Liver (tissue), 3 donors: ENCODE results near the gene KLF2.

Experiments
- ATF3 ChIP-seq: IDR thresholded peaks from 2 replicates; pipeline ENCODE4 v1.6.1; 2016; ENCODE audit warnings: antibody characterized with exemption
- EGR1 ChIP-seq, 2 donors: IDR thresholded peaks; 2 replicates each; pipeline ENCODE4 v1.6.1; 2016 to 2018; ENCODE audit warnings: antibody characterized with exemption in 2 of 2, low read depth in 2 of 2
- GABPA ChIP-seq, 2 donors: IDR thresholded peaks in 1 of 2; conservative IDR thresholded peaks in 1 of 2; 2 replicates each; pipeline ENCODE4 v1.6.1; 2016; ENCODE audit warnings: antibody characterized with exemption in 2 of 2, mild to moderate bottlenecking in 1 of 2, moderate library complexity in 1 of 2
- JUND ChIP-seq, 2 donors: IDR thresholded peaks; 2 replicates each; pipeline ENCODE4 v1.6.1; 2016; ENCODE audit warnings: antibody characterized with exemption in 2 of 2
- NR2F2 ChIP-seq: IDR thresholded peaks from 2 replicates; pipeline ENCODE4 v1.6.1; 2016; ENCODE audit warnings: antibody characterized with exemption
- RAD21 ChIP-seq, 2 donors: IDR thresholded peaks; 2 replicates each; pipeline ENCODE4 v1.6.1; 2016; ENCODE audit warnings: antibody characterized with exemption in 2 of 2, mild to moderate bottlenecking in 2 of 2
- RXRA ChIP-seq, 2 donors: IDR thresholded peaks; 2 replicates each; pipeline ENCODE4 v1.6.1; 2017 to 2018; ENCODE audit warnings: antibody characterized with exemption in 2 of 2, mild to moderate bottlenecking in 1 of 2
- SP1 ChIP-seq: IDR thresholded peaks from 2 replicates; pipeline ENCODE4 v1.6.1; 2018; ENCODE audit warnings: antibody characterized with exemption, mild to moderate bottlenecking
- TAF1 ChIP-seq: conservative IDR thresholded peaks from 2 replicates; pipeline ENCODE4 v1.6.1; 2016; ENCODE audit warnings: antibody characterized with exemption, mild to moderate bottlenecking
- YY1 ChIP-seq: IDR thresholded peaks from 2 replicates; pipeline ENCODE4 v1.6.1; 2016; ENCODE audit warnings: antibody characterized with exemption, mild to moderate bottlenecking
- ZBTB33 ChIP-seq: IDR thresholded peaks from 2 replicates; pipeline ENCODE4 v1.6.1; 2016; ENCODE audit warnings: antibody characterized with exemption
- TF ChIP-seq, protein P1 (sequence below): fragments of 150-350 bp; IDR thresholded peaks from 2 replicates; pipeline ENCODE4 v1.5.1; 2017; ENCODE audit warnings: improper control_type of control experiment, low read depth, low read length; ENCODE audit not compliant: missing input control
- TF ChIP-seq, protein P2 (sequence below): IDR thresholded peaks from 2 replicates; pipeline ENCODE4 v1.6.1; 2016; ENCODE audit warnings: antibody characterized with exemption
- TF ChIP-seq, protein P3 (sequence below): IDR thresholded peaks from 2 replicates; pipeline ENCODE4 v1.6.1; 2016; ENCODE audit warnings: antibody characterized with exemption, mild to moderate bottlenecking
- donor health status: healthy.
- donor health status: healthy.

DNA sequence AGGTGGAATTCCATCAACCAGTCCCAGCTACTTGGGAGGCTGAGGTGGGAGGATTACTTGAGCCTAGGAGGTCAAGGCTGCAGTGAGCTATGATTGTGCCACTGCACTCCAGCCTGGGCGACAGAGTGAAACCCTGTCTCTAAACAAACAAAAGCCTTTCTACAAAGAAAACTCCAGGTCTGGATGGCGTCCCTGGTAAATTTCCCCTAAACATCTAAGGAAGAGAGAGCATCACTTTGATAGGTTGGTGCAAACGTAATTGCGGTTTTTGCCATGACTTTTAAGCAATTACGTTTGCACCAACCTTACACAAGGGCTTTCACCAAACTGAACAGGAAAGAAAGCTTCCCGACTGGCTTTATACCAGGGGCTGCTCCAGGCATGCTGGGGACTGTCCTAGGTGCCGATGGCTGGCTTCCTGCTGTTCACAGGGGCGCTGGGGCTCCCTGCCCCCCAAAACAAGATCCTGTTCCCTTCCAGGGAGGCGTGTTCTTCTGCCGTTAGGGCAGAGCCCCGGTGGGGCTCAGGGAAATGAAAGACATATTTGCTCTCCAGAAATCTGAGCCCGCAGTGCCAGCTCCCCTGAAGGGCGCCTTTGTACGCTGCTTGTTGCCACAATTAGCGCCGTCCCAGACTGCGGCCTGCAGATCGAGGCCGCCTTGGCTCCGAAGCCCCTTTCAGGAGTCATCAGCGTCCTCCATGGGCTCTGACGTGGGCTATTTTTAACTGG lies 38.7 kb upstream of the KLF2 start:
- TF ChIP-seq JUND (IDR thresholded peaks at IDR 0.05): no peak
- TF ChIP-seq, protein P1, sequence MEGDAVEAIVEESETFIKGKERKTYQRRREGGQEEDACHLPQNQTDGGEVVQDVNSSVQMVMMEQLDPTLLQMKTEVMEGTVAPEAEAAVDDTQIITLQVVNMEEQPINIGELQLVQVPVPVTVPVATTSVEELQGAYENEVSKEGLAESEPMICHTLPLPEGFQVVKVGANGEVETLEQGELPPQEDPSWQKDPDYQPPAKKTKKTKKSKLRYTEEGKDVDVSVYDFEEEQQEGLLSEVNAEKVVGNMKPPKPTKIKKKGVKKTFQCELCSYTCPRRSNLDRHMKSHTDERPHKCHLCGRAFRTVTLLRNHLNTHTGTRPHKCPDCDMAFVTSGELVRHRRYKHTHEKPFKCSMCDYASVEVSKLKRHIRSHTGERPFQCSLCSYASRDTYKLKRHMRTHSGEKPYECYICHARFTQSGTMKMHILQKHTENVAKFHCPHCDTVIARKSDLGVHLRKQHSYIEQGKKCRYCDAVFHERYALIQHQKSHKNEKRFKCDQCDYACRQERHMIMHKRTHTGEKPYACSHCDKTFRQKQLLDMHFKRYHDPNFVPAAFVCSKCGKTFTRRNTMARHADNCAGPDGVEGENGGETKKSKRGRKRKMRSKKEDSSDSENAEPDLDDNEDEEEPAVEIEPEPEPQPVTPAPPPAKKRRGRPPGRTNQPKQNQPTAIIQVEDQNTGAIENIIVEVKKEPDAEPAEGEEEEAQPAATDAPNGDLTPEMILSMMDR: no peak
- TF ChIP-seq ZBTB33: no peak
- TF ChIP-seq RXRA (IDR thresholded peaks at IDR 0.05): no peak
- no peak for TF ChIP-seq YY1
- TF ChIP-seq RAD21 (IDR thresholded peaks at IDR 0.05): no peak
- no peak for TF ChIP-seq TAF1
- TF ChIP-seq, protein P2, sequence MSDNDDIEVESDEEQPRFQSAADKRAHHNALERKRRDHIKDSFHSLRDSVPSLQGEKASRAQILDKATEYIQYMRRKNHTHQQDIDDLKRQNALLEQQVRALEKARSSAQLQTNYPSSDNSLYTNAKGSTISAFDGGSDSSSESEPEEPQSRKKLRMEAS: no peak
- TF ChIP-seq SP1: no peak
- TF ChIP-seq, protein P3, sequence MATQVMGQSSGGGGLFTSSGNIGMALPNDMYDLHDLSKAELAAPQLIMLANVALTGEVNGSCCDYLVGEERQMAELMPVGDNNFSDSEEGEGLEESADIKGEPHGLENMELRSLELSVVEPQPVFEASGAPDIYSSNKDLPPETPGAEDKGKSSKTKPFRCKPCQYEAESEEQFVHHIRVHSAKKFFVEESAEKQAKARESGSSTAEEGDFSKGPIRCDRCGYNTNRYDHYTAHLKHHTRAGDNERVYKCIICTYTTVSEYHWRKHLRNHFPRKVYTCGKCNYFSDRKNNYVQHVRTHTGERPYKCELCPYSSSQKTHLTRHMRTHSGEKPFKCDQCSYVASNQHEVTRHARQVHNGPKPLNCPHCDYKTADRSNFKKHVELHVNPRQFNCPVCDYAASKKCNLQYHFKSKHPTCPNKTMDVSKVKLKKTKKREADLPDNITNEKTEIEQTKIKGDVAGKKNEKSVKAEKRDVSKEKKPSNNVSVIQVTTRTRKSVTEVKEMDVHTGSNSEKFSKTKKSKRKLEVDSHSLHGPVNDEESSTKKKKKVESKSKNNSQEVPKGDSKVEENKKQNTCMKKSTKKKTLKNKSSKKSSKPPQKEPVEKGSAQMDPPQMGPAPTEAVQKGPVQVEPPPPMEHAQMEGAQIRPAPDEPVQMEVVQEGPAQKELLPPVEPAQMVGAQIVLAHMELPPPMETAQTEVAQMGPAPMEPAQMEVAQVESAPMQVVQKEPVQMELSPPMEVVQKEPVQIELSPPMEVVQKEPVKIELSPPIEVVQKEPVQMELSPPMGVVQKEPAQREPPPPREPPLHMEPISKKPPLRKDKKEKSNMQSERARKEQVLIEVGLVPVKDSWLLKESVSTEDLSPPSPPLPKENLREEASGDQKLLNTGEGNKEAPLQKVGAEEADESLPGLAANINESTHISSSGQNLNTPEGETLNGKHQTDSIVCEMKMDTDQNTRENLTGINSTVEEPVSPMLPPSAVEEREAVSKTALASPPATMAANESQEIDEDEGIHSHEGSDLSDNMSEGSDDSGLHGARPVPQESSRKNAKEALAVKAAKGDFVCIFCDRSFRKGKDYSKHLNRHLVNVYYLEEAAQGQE: no peak
- no peak for TF ChIP-seq EGR1 (IDR thresholded peaks at IDR 0.05; ENCODE audit: low read depth in 2 of 2)
- no peak for TF ChIP-seq GABPA (IDR thresholded peaks at IDR 0.05 in 1 of 2, conservative IDR thresholded peaks at IDR 0.05 in 1 of 2)
- TF ChIP-seq NR2F2: no peak
- no peak for TF ChIP-seq ATF3
